CD4-positive, alpha-beta T cell treated with Interleukin-15 for 1 hour (primary cell): ENCODE measurements around the gene UBE3C.
"Not testable (repeated sequence)": the region's sequence is repeated elsewhere in the genome, so short reads cannot be mapped to it uniquely, and the experiment has no call there.

Experiments used
- DNase-seq: peaks from one replicate; pipeline ENCODE4 v3.0.0-alpha.2; 2020

Gene UBE3C

GRCh38 chr7:157274094-157274634 is 135.4 kb downstream of the UBE3C start:
- DNase-seq = not testable (repeated sequence)

- DNase-seq = peak; percentile 33
These were observed 136.3 kb downstream of the UBE3C start for GRCh38 chr7:157274991-157275427.

GRCh38 chr7:157276091-157276561 is 137.4 kb downstream of the UBE3C start:
- no peak for DNase-seq

- DNase-seq = peak; percentile 30
These were observed 138.2 kb downstream of the UBE3C start for GRCh38 chr7:157276731-157277562.

- not testable (repeated sequence) for DNase-seq
These were observed 138.8 kb downstream of the UBE3C start for GRCh38 chr7:157277568-157277967.

- no peak for DNase-seq
These were observed 139.6 kb downstream of the UBE3C start for GRCh38 chr7:157278167-157278790.

GRCh38 chr7:157278791-157279724 is 140.3 kb downstream of the UBE3C start:
- no peak for DNase-seq

GRCh38 chr7:157279741-157280215 is 141.1 kb downstream of the UBE3C start:
- no peak for DNase-seq

- no peak for DNase-seq
These were observed 141.6 kb downstream of the UBE3C start for GRCh38 chr7:157280216-157280841.

GRCh38 chr7:157281221-157281998 is 142.7 kb downstream of the UBE3C start:
- no peak for DNase-seq

- no peak for DNase-seq
These were observed 143.5 kb downstream of the UBE3C start for GRCh38 chr7:157282141-157282801.

GRCh38 chr7:157284229-157285014 is 145.7 kb downstream of the UBE3C start:
- DNase-seq = no peak

GRCh38 chr7:157291404-157292080 is 152.8 kb downstream of the UBE3C start:
- DNase-seq = no peak

- DNase-seq = no peak
These were observed 153.5 kb downstream of the UBE3C start for GRCh38 chr7:157292258-157292657.

- no peak for DNase-seq
These were observed 154.2 kb downstream of the UBE3C start for GRCh38 chr7:157292770-157293412.

- DNase-seq = no peak
These were observed 154.7 kb downstream of the UBE3C start for GRCh38 chr7:157293413-157293788.

- DNase-seq = no peak
These were observed 156.0 kb downstream of the UBE3C start for GRCh38 chr7:157294773-157295172.

GRCh38 chr7:157295338-157295737 is 156.6 kb downstream of the UBE3C start:
- no peak for DNase-seq

GRCh38 chr7:157297185-157297584 is 158.5 kb downstream of the UBE3C start:
- DNase-seq = no peak
